Occipital lobe (tissue), 1 donor: Measurements from ENCODE around the gene PRDM11. TPM values are rescaled to one million over a fixed set of nuclear protein-coding genes. Genes with fewer than 3 reads are reported as not detected.

Experiments used
- total RNA-seq: library from RNA; depleted of rRNA; stranded (reverse); fragments of >200 nt; gene quantifications from one replicate; pipeline ENCODE4 v1.2.3, GENCODE V29; 2014

PRDM11 gene
- total RNA-seq, 1 donor from 2014 or later: 6.2 TPM

Other genes starting within 250 kb of the PRDM11 start
- gene TP53I11, start 195.8 kb upstream of the PRDM11 start, total RNA-seq: 27.1 TPM
- 219 TPM for gene SYT13, start 139.7 kb downstream of the PRDM11 start, total RNA-seq